DOHH2 (cell line): ENCODE results near the gene CTBP1.
"Not testable (repeated sequence)": the region's sequence is repeated elsewhere in the genome, so short reads cannot be mapped to it uniquely, and the experiment has no call there.

Experiments used
- H3F3A ChIP-seq: fragments of 200-600 bp; sonication (generic), shearing (Covaris generic); 2 replicates; pipeline ENCODE4 v1.6.0; 2016; ENCODE audit warnings: antibody characterized with exemption, mild to moderate bottlenecking; ENCODE audit not compliant: control insufficient read depth, insufficient read depth
- H3K27ac ChIP-seq: fragments of 200-600 bp; sonication (generic); 2 replicates; pipeline ENCODE4 v1.5.1; 2014; ENCODE audit warnings: low read depth, mild to moderate bottlenecking, low read length, moderate library complexity
- H3K27me3 ChIP-seq: fragments of 200-600 bp; sonication (generic); 2 replicates; pipeline ENCODE4 v1.6.1; 2014; ENCODE audit warnings: mild to moderate bottlenecking, low read length, mixed read lengths; ENCODE audit not compliant: control insufficient read depth
- H3K36me3 ChIP-seq: fragments of 200-600 bp; sonication (generic); 2 replicates; pipeline ENCODE4 v1.6.1; 2014; ENCODE audit warnings: mild to moderate bottlenecking, low read length, moderate library complexity, mixed read lengths; ENCODE audit not compliant: control insufficient read depth
- H3K4me1 ChIP-seq: fragments of 200-600 bp; sonication (generic); 2 replicates; pipeline ENCODE4 v1.6.1; 2014; ENCODE audit warnings: mild to moderate bottlenecking, low read length, mixed read lengths; ENCODE audit not compliant: control insufficient read depth
- H3K4me2 ChIP-seq: fragments of 200-600 bp; sonication (generic); 2 replicates; pipeline ENCODE4 v1.6.0; 2014; ENCODE audit warnings: mild to moderate bottlenecking, low read length, moderate library complexity
- H3K4me3 ChIP-seq: fragments of 200-600 bp; sonication (generic); 2 replicates; pipeline ENCODE4 v1.5.1; 2014; ENCODE audit warnings: mild to moderate bottlenecking, low read length, mixed read lengths
- H3K79me2 ChIP-seq: fragments of 200-600 bp; sonication (generic); 2 replicates; pipeline ENCODE4 v1.6.1; 2014; ENCODE audit warnings: mild to moderate bottlenecking, low read length, mixed read lengths; ENCODE audit not compliant: control insufficient read depth
- H3K9me2 ChIP-seq: fragments of 200-600 bp; sonication (generic); replicated peaks from 2 replicates; pipeline ENCODE4 v1.6.1; 2014; ENCODE audit warnings: mild to moderate bottlenecking, low read length, mixed read lengths; ENCODE audit not compliant: control insufficient read depth
- H3K9me3 ChIP-seq: fragments of 200-600 bp; sonication (generic); 2 replicates; pipeline ENCODE4 v1.6.1; 2014; ENCODE audit warnings: antibody characterized with exemption, low read length, mixed read lengths; ENCODE audit not compliant: control insufficient read depth, insufficient read depth
- H4K20me1 ChIP-seq: fragments of 200-600 bp; sonication (generic); 2 replicates; pipeline ENCODE4 v1.6.0; 2014; ENCODE audit warnings: low read depth, mild to moderate bottlenecking, antibody characterized with exemption, low read length, moderate library complexity; ENCODE audit not compliant: control insufficient read depth, insufficient read depth
- EZH2phosphoT487 ChIP-seq: fragments of 200-600 bp; sonication (generic); IDR thresholded peaks from 2 replicates; pipeline ENCODE4 v1.6.1; 2017; ENCODE audit warnings: borderline replicate concordance, mild to moderate bottlenecking, antibody characterized with exemption, low read length, moderate library complexity, mixed read lengths
- TF ChIP-seq, protein P1 (sequence below): fragments of 200-600 bp; sonication (generic); IDR thresholded peaks from one replicate; pipeline ENCODE4 v1.5.1; 2014; ENCODE audit warnings: antibody characterized with exemption, mild to moderate bottlenecking, low read depth, low read length; ENCODE audit not compliant: poor library complexity, severe bottlenecking

Gene CTBP1

GRCh38 chr4:1239141-1239949 is 9.6 kb downstream of the CTBP1 start:
- Histone ChIP-seq H4K20me1 (peaks cover 17% of the 10 kb centered on the region), H3K27ac (no peak overlapping the region), H3K79me2 (peaks cover 90% of the 10 kb centered on the region)

GRCh38 chr4:1238676-1239000 is 10.3 kb downstream of the CTBP1 start:
- H3K4me3 ChIP-seq = no peak overlapping the region
- H3K27ac ChIP-seq = no peak overlapping the region
- no peak overlapping the region for H3K4me2 ChIP-seq
- H3F3A ChIP-seq = no peaks in the 10 kb centered on the region
- TF ChIP-seq, protein P1, sequence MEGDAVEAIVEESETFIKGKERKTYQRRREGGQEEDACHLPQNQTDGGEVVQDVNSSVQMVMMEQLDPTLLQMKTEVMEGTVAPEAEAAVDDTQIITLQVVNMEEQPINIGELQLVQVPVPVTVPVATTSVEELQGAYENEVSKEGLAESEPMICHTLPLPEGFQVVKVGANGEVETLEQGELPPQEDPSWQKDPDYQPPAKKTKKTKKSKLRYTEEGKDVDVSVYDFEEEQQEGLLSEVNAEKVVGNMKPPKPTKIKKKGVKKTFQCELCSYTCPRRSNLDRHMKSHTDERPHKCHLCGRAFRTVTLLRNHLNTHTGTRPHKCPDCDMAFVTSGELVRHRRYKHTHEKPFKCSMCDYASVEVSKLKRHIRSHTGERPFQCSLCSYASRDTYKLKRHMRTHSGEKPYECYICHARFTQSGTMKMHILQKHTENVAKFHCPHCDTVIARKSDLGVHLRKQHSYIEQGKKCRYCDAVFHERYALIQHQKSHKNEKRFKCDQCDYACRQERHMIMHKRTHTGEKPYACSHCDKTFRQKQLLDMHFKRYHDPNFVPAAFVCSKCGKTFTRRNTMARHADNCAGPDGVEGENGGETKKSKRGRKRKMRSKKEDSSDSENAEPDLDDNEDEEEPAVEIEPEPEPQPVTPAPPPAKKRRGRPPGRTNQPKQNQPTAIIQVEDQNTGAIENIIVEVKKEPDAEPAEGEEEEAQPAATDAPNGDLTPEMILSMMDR = no peak
- TF ChIP-seq EZH2phosphoT487 = no peak
- no peaks in the 10 kb centered on the region for H3K9me2 ChIP-seq
- H3K36me3 ChIP-seq = peaks cover 92% of the 10 kb centered on the region
- H4K20me1 ChIP-seq = peaks cover 17% of the 10 kb centered on the region
- no peaks in the 10 kb centered on the region for H3K9me3 ChIP-seq
- H3K79me2 ChIP-seq = peaks cover 90% of the 10 kb centered on the region
- no peaks in the 10 kb centered on the region for H3K27me3 ChIP-seq
- no peaks in the 10 kb centered on the region for H3K4me1 ChIP-seq

More at GRCh38 chr4:1239141-1239949, 9.6 kb downstream of the CTBP1 start:
- no peak overlapping the region for H3K4me2 ChIP-seq
- H3K9me2 ChIP-seq = no peaks in the 10 kb centered on the region
- no peaks in the 10 kb centered on the region for H3F3A ChIP-seq
- TF ChIP-seq EZH2phosphoT487 = no peak
- TF ChIP-seq, protein P1 = no peak
- no peaks in the 10 kb centered on the region for H3K27me3 ChIP-seq
- peaks cover 89% of the 10 kb centered on the region for H3K36me3 ChIP-seq
- no peaks in the 10 kb centered on the region for H3K9me3 ChIP-seq
- H3K4me1 ChIP-seq = no peaks in the 10 kb centered on the region
- H3K4me3 ChIP-seq = no peak overlapping the region

DNA sequence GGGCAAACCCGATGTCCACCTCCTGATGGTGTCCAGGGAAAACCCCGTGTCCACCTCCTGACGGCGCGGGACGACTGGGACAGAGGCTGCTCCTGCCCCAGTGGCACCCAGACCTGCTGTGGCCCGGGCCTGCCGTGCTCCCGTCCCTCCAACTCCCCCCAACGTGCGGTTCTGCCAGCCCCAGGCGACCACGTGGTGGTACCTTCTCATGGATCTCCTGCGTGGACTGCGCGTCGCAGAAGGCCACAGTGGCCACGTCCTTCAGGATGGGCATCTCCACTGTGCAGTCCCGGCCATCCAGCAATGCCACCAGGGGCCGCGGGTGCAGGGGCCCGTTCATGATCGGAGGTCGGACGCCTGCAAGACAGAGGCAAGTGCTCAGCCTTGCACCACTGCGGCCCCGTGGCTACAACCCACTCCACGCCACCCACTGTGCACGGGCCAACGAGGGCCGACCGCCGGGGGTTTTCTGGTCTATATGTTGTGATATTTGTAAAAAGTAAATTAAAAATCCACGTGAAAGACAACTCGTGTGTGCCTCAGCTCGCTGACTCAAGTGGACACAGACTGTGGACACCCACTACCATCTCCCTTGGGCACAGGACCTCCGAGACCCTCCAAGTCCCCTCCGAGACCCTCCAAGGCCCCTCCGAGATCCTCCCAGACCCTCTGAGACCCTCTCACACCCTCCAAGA is 10.8 kb downstream of the CTBP1 start:
- no peaks in the 10 kb centered on the region for H3F3A ChIP-seq
- H4K20me1 ChIP-seq = peaks cover 16% of the 10 kb centered on the region
- no peaks in the 10 kb centered on the region for H3K4me1 ChIP-seq
- H3K4me3 ChIP-seq = no peak overlapping the region
- peaks cover 92% of the 10 kb centered on the region for H3K36me3 ChIP-seq
- H3K79me2 ChIP-seq = peaks cover 86% of the 10 kb centered on the region
- no peaks in the 10 kb centered on the region for H3K9me2 ChIP-seq
- no peak overlapping the region for H3K27ac ChIP-seq
- no peaks in the 10 kb centered on the region for H3K27me3 ChIP-seq
- no peaks in the 10 kb centered on the region for H3K9me3 ChIP-seq
- TF ChIP-seq, protein P1 = no peak
- no peak for TF ChIP-seq EZH2phosphoT487
- no peak overlapping the region for H3K4me2 ChIP-seq

- H3K9me3 ChIP-seq, H3F3A ChIP-seq, H3K4me3 ChIP-seq, H3K4me2 ChIP-seq, H4K20me1 ChIP-seq, H3K4me1 ChIP-seq, H3K27me3 ChIP-seq, H3K9me2 ChIP-seq, H3K27ac ChIP-seq: not testable (repeated sequence)
- peaks cover 77% of the 10 kb centered on the region for H3K79me2 ChIP-seq
- peaks cover 91% of the 10 kb centered on the region for H3K36me3 ChIP-seq
These were observed 11.7 kb downstream of the CTBP1 start for GRCh38 chr4:1237261-1237660.

DNA sequence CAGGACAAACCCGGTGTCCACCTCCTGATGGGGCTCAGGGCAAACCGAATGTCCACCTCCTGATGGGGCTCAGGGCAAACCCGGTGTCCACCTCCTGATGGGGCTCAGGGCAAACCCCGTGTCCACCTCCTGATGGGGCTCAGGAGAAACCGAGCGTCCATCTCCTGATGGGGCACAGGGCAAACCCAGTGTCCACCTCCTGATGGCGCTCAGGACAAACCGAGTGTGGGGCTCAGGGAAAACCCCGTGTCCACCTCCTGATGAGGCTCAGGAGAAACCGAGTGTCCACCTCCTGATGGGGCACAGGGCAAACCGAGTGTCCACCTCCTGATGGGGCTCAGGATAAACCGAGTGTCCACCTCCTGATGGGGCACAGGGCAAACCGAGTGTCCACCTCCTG is 12.1 kb downstream of the CTBP1 start:
- H3K4me1 ChIP-seq, H3K9me3 ChIP-seq, H3F3A ChIP-seq, H3K4me3 ChIP-seq, H3K27ac ChIP-seq, H3K27me3 ChIP-seq, H4K20me1 ChIP-seq, H3K4me2 ChIP-seq, H3K9me2 ChIP-seq: not testable (repeated sequence)
- H3K79me2 ChIP-seq = peaks cover 73% of the 10 kb centered on the region
- H3K36me3 ChIP-seq = peaks cover 93% of the 10 kb centered on the region
